ENCODE measurements around the gene SKIC3.

SKIC3 gene

GRCh38 chr5:95531491-95531890, 23.3 kb downstream of the SKIC3 start:
- DNase-seq (ENCODE audit: low read depth), result no peak

- DNase-seq (ENCODE audit: low read depth), result no peak
Measured at GRCh38 chr5:95530416-95530815, 24.4 kb downstream of the SKIC3 start.

- DNase-seq (ENCODE audit: low read depth), result no peak
Measured at GRCh38 chr5:95528565-95528964, 26.2 kb downstream of the SKIC3 start.

GRCh38 chr5:95526871-95527270, 27.9 kb downstream of the SKIC3 start:
- DNase-seq (ENCODE audit: low read depth), result no peak

GRCh38 chr5:95524423-95524822, 30.4 kb downstream of the SKIC3 start:
- no peak for DNase-seq (ENCODE audit: low read depth)

GRCh38 chr5:95520206-95520605, 34.6 kb downstream of the SKIC3 start:
- no peak for DNase-seq (ENCODE audit: low read depth)

GRCh38 chr5:95519681-95520080, 35.1 kb downstream of the SKIC3 start:
- DNase-seq (ENCODE audit: low read depth), result no peak

GRCh38 chr5:95519151-95519550, 35.6 kb downstream of the SKIC3 start:
- DNase-seq (ENCODE audit: low read depth), result no peak

GRCh38 chr5:95518417-95518816, 36.4 kb downstream of the SKIC3 start:
- no peak for DNase-seq (ENCODE audit: low read depth)

- no peak for DNase-seq (ENCODE audit: low read depth)
Measured at GRCh38 chr5:95511606-95512005, 43.2 kb downstream of the SKIC3 start.

GRCh38 chr5:95508550-95508949, 46.2 kb downstream of the SKIC3 start:
- no peak for DNase-seq (ENCODE audit: low read depth)
